HepG2 (cell line): ENCODE results near the gene NUP35. TPM values are rescaled to one million over a fixed set of nuclear protein-coding genes. Genes with fewer than 3 reads are reported as not detected.
A peak's percentile ranks its signal among the peaks of the same experiment; 100 is the strongest.

Source experiments
- GATAD1 ChIP-seq: IDR thresholded peaks from 2 replicates; pipeline ENCODE4 v1.6.1; 2016; ENCODE audit warnings: missing genetic modification reagents, missing compliant biosample characterization
- GFI1 ChIP-seq: sonication (generic); formaldehyde crosslinking; IDR thresholded peaks from 2 replicates; pipeline ENCODE4 v1.5.0; 2020; ENCODE audit warnings: missing genetic modification reagents, mild to moderate bottlenecking, borderline replicate concordance
- HDAC1 ChIP-seq: sonication (generic); formaldehyde crosslinking; IDR thresholded peaks from 2 replicates; pipeline ENCODE4 v1.5.1; 2020; ENCODE audit warnings: mild to moderate bottlenecking, missing genetic modification reagents
- KLF15 ChIP-seq: sonication (generic); formaldehyde crosslinking; IDR thresholded peaks from 2 replicates; pipeline ENCODE4 v1.8.1; 2023; ENCODE audit warnings: borderline replicate concordance, mild to moderate bottlenecking, inconsistent platforms, missing genetic modification reagents, mixed read lengths
- MAFK ChIP-seq, 2 experiments: IDR thresholded peaks in 1 of 2; conservative IDR thresholded peaks in 1 of 2; 2 replicates each; pipeline ENCODE4 v1.6.1; 2011; ENCODE audit warnings: improper control_type of control experiment in 2 of 2, low read length in 2 of 2
- MIXL1 ChIP-seq: IDR thresholded peaks from 2 replicates; pipeline ENCODE4 v1.6.1; 2016
- NCOA2 ChIP-seq: sonication (generic); formaldehyde crosslinking; IDR thresholded peaks from 2 replicates; pipeline ENCODE4 v1.8.0; 2022; ENCODE audit warnings: inconsistent platforms
- POLR2A ChIP-seq, 2 experiments: IDR thresholded peaks; 2 replicates each; pipeline ENCODE4 v1.6.1; 2011; ENCODE audit warnings: low read depth in 2 of 2, low read length in 2 of 2, mild to moderate bottlenecking in 1 of 2, moderate library complexity in 1 of 2; ENCODE audit not compliant: insufficient read depth in 1 of 2
- RCOR2 ChIP-seq: IDR thresholded peaks from 2 replicates; pipeline ENCODE4 v1.6.1; 2016; ENCODE audit warnings: missing biosample characterization, missing genetic modification reagents
- SNRNP70 ChIP-seq: fragments of 200-400 bp; formaldehyde crosslinking; IDR thresholded peaks from 2 replicates; pipeline ENCODE4 v1.6.1; 2017; ENCODE audit warnings: mild to moderate bottlenecking, low read depth, low read length, moderate library complexity
- ZNF136 ChIP-seq: sonication (generic); formaldehyde crosslinking; IDR thresholded peaks from 2 replicates; pipeline ENCODE4 v1.8.1; 2022; ENCODE audit warnings: low read depth, mild to moderate bottlenecking, moderate library complexity, missing genetic modification reagents
- ZNF24 ChIP-seq: fragments of 450-650 bp; IDR thresholded peaks from 2 replicates; pipeline ENCODE4 v1.6.1; 2017; ENCODE audit warnings: antibody characterized with exemption, mild to moderate bottlenecking
- ZNF30 ChIP-seq: sonication (generic); formaldehyde crosslinking; IDR thresholded peaks from 2 replicates; pipeline ENCODE4 v1.5.0; 2020; ENCODE audit warnings: mild to moderate bottlenecking, missing genetic modification reagents
- ZNF446 ChIP-seq: sonication (generic); formaldehyde crosslinking; IDR thresholded peaks from 2 replicates; pipeline ENCODE4 v1.5.0; 2020; ENCODE audit warnings: mild to moderate bottlenecking, missing genetic modification reagents
- ZNF570 ChIP-seq: sonication (generic); formaldehyde crosslinking; IDR thresholded peaks from 2 replicates; pipeline ENCODE4 v1.4.0; 2020; ENCODE audit warnings: mild to moderate bottlenecking, missing genetic modification reagents, borderline replicate concordance
- ZNF605 ChIP-seq: sonication (generic); formaldehyde crosslinking; IDR thresholded peaks from 2 replicates; pipeline ENCODE4 v1.8.0; 2022; ENCODE audit warnings: mild to moderate bottlenecking, missing genetic modification reagents
- polyA plus RNA-seq, 8 experiments: library from polyadenylated mRNA; depleted of rRNA in 3 of 8; stranded (reverse) in 7 of 8; unstranded in 1 of 8; fragments of >200 nt; fragmentation: Illumina TruSeq in 4 of 8; extraction: Trizol in 4 of 8; gene quantifications; 2 replicates each; pipeline versions ENCODE4 v1.2.1 to v1.2.3, GENCODE V29; 2011 to 2016; ENCODE audit warnings: low read depth in 4 of 8, missing spikeins in 1 of 8, mixed read lengths in 1 of 8; ENCODE audit not compliant: insufficient read depth in 1 of 8
- total RNA-seq, 5 experiments: library from RNA; depleted of rRNA; stranded (reverse); fragments of >200 nt; fragmentation: Illumina TruSeq; extraction: Trizol; gene quantifications; 2 replicates each; pipeline ENCODE4 v1.2.3, GENCODE V29; 2016; ENCODE audit warnings: low read depth in 1 of 5
- TF ChIP-seq, protein P1 (sequence below): sonication (generic); formaldehyde crosslinking; IDR thresholded peaks from 2 replicates; pipeline ENCODE4 v1.9.0; 2022; ENCODE audit warnings: low read depth, missing genetic modification reagents
- TF ChIP-seq, protein P2 (sequence below): IDR thresholded peaks from 2 replicates; pipeline ENCODE4 v1.6.1; 2016; ENCODE audit warnings: low read depth, control low read depth
- TF ChIP-seq, protein P3 (sequence below): sonication (generic); formaldehyde crosslinking; IDR thresholded peaks from 2 replicates; pipeline ENCODE4 v1.4.0; 2020; ENCODE audit warnings: missing genetic modification reagents; ENCODE audit errors: not compliant biosample characterization
- TF ChIP-seq, protein P4 (sequence below): sonication (generic); formaldehyde crosslinking; IDR thresholded peaks from 2 replicates; pipeline ENCODE4 v1.5.0; 2020; ENCODE audit warnings: missing genetic modification reagents, mild to moderate bottlenecking, borderline replicate concordance
- TF ChIP-seq, protein P5 (sequence below): sonication (generic); formaldehyde crosslinking; IDR thresholded peaks from 2 replicates; pipeline ENCODE4 v1.8.1; 2023; ENCODE audit warnings: mild to moderate bottlenecking, missing genetic modification reagents, borderline replicate concordance

The NUP35 gene
- total and polyA plus RNA-seq, 2 of the 13 experiments (the other 11 are each of a cell fraction or from before 2014, with no cell fraction given): 16.9 to 53.6 TPM

- TF ChIP-seq, protein P1, sequence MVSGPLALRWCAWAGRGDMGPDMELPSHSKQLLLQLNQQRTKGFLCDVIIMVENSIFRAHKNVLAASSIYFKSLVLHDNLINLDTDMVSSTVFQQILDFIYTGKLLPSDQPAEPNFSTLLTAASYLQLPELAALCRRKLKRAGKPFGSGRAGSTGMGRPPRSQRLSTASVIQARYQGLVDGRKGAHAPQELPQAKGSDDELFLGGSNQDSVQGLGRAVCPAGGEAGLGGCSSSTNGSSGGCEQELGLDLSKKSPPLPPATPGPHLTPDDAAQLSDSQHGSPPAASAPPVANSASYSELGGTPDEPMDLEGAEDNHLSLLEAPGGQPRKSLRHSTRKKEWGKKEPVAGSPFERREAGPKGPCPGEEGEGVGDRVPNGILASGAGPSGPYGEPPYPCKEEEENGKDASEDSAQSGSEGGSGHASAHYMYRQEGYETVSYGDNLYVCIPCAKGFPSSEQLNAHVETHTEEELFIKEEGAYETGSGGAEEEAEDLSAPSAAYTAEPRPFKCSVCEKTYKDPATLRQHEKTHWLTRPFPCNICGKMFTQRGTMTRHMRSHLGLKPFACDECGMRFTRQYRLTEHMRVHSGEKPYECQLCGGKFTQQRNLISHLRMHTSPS (CRISPR knock-in tag): no peak
- TF ChIP-seq RCOR2 (CRISPR knock-in tag) (no peak), ZNF605 (CRISPR knock-in tag) (no peak), MAFK (conservative IDR thresholded peaks at IDR 0.05 in 1 of 2, IDR thresholded peaks at IDR 0.05 in 1 of 2; ENCODE audit: low read length in 2 of 2) (no peak), SNRNP70 (no peak), GATAD1 (CRISPR knock-in tag) (no peak), ZNF24 (no peak), ZNF446 (CRISPR knock-in tag) (no peak), NCOA2 (CRISPR knock-in tag) (peak; percentile 33; the same call in 1 of the 2 replicates), MIXL1 (CRISPR knock-in tag) (no peak), GFI1 (CRISPR knock-in tag) (no peak), HDAC1 (CRISPR knock-in tag) (no peak), POLR2A (IDR thresholded peaks at IDR 0.05; ENCODE audit: insufficient read depth in 1 of 2, low read depth in 2 of 2, low read length in 2 of 2) (peak in 1 of 2 experiments; percentile 44; a peak in 1 of 4 replicates), ZNF30 (CRISPR knock-in tag) (no peak), KLF15 (CRISPR knock-in tag) (no peak), ZNF570 (no peak), ZNF136 (no peak)
- TF ChIP-seq, protein P2, sequence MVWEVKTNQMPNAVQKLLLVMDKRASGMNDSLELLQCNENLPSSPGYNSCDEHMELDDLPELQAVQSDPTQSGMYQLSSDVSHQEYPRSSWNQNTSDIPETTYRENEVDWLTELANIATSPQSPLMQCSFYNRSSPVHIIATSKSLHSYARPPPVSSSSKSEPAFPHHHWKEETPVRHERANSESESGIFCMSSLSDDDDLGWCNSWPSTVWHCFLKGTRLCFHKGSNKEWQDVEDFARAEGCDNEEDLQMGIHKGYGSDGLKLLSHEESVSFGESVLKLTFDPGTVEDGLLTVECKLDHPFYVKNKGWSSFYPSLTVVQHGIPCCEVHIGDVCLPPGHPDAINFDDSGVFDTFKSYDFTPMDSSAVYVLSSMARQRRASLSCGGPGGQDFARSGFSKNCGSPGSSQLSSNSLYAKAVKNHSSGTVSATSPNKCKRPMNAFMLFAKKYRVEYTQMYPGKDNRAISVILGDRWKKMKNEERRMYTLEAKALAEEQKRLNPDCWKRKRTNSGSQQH (CRISPR knock-in tag): no peak
- TF ChIP-seq, protein P3, sequence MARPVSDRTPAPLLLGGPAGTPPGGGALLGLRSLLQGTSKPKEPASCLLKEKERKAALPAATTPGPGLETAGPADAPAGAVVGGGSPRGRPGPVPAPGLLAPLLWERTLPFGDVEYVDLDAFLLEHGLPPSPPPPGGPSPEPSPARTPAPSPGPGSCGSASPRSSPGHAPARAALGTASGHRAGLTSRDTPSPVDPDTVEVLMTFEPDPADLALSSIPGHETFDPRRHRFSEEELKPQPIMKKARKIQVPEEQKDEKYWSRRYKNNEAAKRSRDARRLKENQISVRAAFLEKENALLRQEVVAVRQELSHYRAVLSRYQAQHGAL: no peak
- TF ChIP-seq, protein P4, sequence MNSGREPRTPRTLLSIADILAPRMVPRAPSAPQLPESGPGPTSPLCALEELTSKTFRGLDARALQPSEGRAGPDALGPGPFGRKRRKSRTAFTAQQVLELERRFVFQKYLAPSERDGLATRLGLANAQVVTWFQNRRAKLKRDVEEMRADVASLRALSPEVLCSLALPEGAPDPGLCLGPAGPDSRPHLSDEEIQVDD: no peak
- TF ChIP-seq, protein P5, sequence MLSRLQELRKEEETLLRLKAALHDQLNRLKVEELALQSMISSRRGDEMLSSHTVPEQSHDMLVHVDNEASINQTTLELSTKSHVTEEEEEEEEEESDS (CRISPR knock-in tag): no peak; the same call in 1 of the 2 replicates
Observed at GRCh38 chr2:183091318-183091953, 32.8 kb upstream of the NUP35 start (continued).
